ENCODE results near the gene PTGIR. TPM values are rescaled to one million over a fixed set of nuclear protein-coding genes. Genes with fewer than 3 reads are reported as not detected.
A peak's percentile ranks its signal among the peaks of the same experiment; 100 is the strongest.

The PTGIR gene
- total RNA-seq, 2 experiments from 2014 or later: 16.3 to 17.2 TPM

DNA sequence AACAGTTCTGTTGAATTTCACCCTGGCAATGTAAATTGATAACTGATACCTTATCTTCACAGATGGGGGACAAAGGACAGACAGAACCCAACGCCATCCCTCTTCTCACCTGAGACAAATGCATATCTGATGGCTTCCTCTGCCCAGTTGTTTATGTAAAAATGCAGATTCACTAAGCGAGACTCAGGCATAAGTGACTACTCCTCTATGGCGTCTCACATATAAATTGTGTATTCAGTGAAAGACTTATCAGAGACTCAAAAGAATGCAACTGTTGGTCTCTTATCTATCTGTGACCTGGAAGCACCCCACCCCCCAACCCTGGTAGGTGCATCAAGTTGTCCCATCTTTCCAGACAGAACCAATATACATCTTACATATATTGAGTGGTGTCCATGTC is 37.0 kb downstream of the PTGIR start:
- H3K27ac Mint-ChIP-seq: no peak overlapping the region
- intact Hi-C loops (cut with micrococcal nuclease): no loop called here
- no peaks in the 10 kb centered on the region for H3K9me3 Mint-ChIP-seq
- CTCF ChIA-PET: interaction anchor here (1.5 kb wide), 1 partner anchor 11 kb away, joined by 3 read pairs; no protein-coding TSS in a partner anchor
- H3K36me3 Mint-ChIP-seq (ENCODE audit: low read depth): no peaks in the 10 kb centered on the region
- DNase-seq: no peak
- H3K27me3 Mint-ChIP-seq (ENCODE audit: low read depth): no peaks in the 10 kb centered on the region
- H3K4me1 Mint-ChIP-seq (ENCODE audit: low read depth): peaks cover 6% of the 10 kb centered on the region
- no peak overlapping the region for H3K4me3 Mint-ChIP-seq

DNA sequence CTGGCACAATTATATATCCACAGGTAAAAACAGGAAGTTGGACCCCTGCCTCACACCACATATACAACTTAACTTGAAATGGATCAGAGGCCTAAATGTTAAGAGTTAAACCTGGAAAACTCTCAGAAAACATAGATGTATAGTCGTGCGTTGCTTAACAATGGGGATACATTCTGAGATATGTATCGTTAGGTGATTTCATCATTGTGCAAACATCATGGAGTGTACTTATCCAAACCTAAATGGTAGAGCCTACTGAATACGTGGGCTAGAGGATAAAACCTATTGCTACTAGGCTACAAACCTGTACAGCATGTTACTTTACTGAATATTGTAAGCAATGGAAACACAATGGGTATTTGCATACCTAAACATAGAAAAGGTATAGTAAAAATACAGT is 38.6 kb downstream of the PTGIR start:
- CTCF ChIA-PET: no interaction called here
- Mint-ChIP-seq H3K4me3 (no peak overlapping the region), H3K4me1 (ENCODE audit: low read depth) (peaks cover 6% of the 10 kb centered on the region), H3K27ac (no peak overlapping the region), H3K9me3 (no peaks in the 10 kb centered on the region), H3K27me3 (ENCODE audit: low read depth) (no peaks in the 10 kb centered on the region), H3K36me3 (ENCODE audit: low read depth) (no peaks in the 10 kb centered on the region)
- DNase-seq: no peak
- intact Hi-C loops (cut with micrococcal nuclease): no loop called here

GRCh38 chr19:46585539-46585938 is 39.4 kb downstream of the PTGIR start:
- H3K27ac Mint-ChIP-seq: no peak overlapping the region
- peaks cover 6% of the 10 kb centered on the region for H3K4me1 Mint-ChIP-seq (ENCODE audit: low read depth)
- H3K9me3 Mint-ChIP-seq: no peaks in the 10 kb centered on the region
- H3K4me3 Mint-ChIP-seq: no peak overlapping the region
- no peaks in the 10 kb centered on the region for H3K36me3 Mint-ChIP-seq (ENCODE audit: low read depth)
- CTCF ChIA-PET: no interaction called here
- DNase-seq: no peak
- intact Hi-C loops (cut with micrococcal nuclease): no loop called here
- no peaks in the 10 kb centered on the region for H3K27me3 Mint-ChIP-seq (ENCODE audit: low read depth)

GRCh38 chr19:46580247-46580646 is 44.6 kb downstream of the PTGIR start:
- Mint-ChIP-seq H3K27me3 (ENCODE audit: low read depth) (no peaks in the 10 kb centered on the region), H3K27ac (no peak overlapping the region), H3K36me3 (ENCODE audit: low read depth) (no peaks in the 10 kb centered on the region), H3K4me1 (ENCODE audit: low read depth) (peaks cover 23% of the 10 kb centered on the region), H3K9me3 (no peaks in the 10 kb centered on the region), H3K4me3 (no peak overlapping the region)
- no peak for DNase-seq
- CTCF ChIA-PET: interaction anchor here (0.6 to 1.5 kb wide), 9 partner anchors 15 to 455 kb away, joined by 3 to 6 read pairs (median 3); no protein-coding TSS in a partner anchor
- intact Hi-C loops (cut with micrococcal nuclease): no loop called here

DNA sequence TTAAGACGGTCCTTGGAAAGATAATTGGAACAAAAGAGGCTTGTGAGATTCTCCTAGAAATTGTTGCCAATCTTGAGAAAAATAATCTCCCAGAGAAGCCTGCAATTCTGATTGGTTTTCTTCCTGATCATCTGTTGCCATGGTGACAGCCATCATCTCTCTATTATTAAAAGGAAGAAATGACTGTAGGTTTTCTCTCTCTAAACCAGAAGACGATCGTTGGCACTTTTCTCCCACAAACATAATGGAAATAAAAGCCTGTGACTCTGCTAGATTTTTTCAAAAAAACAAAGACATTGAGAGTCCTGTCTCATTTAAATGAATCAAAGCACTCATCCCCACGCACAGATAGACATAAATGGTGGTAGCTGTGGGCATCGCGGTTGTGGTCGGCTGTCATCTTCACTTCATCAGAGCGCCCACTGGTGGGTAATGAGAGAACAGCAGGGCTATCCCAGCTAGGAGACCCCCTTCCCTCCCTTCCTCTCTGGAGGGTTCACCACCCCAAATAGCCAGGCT is 45.5 kb downstream of the PTGIR start:
- H3K36me3 Mint-ChIP-seq (ENCODE audit: low read depth): no peaks in the 10 kb centered on the region
- H3K27me3 Mint-ChIP-seq (ENCODE audit: low read depth): no peaks in the 10 kb centered on the region
- H3K27ac Mint-ChIP-seq: no peak overlapping the region
- DNase-seq: peak; percentile 47
- no peaks in the 10 kb centered on the region for H3K9me3 Mint-ChIP-seq
- H3K4me1 Mint-ChIP-seq (ENCODE audit: low read depth): peaks cover 28% of the 10 kb centered on the region
- CTCF ChIA-PET: interaction anchor here (0.6 to 1.5 kb wide), 6 partner anchors 14 to 454 kb away, joined by 3 to 6 read pairs (median 3); no protein-coding TSS in a partner anchor
- intact Hi-C loops (cut with micrococcal nuclease): no loop called here
- no peak overlapping the region for H3K4me3 Mint-ChIP-seq

DNA sequence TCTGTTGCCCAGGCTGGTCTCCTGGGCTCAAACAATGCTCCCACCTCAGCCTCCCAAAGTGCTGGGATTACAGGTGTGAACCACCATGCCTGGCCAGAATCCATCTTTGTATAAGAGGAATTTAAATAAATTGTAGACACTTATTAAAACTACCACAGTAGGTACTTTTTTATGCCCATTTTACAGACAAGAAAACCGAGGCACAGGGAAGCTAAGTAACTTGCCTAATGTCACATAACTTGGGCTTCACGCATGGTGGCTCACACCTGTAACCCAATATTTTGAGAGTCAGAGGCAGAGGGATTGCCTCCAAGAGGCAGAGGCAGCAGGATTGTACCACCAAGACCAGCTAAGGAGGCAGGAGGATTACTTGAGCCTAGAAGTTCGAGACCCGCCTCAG is 46.4 kb downstream of the PTGIR start:
- no peak overlapping the region for H3K4me3 Mint-ChIP-seq
- CTCF ChIA-PET: no interaction called here
- no peak for DNase-seq

GRCh38 chr19:46574533-46574932 is 50.4 kb downstream of the PTGIR start:
- DNase-seq: peak; percentile 57
- H3K27ac Mint-ChIP-seq: no peak overlapping the region
- no peaks in the 10 kb centered on the region for H3K36me3 Mint-ChIP-seq (ENCODE audit: low read depth)
- peaks cover 24% of the 10 kb centered on the region for H3K4me1 Mint-ChIP-seq (ENCODE audit: low read depth)
- H3K27me3 Mint-ChIP-seq (ENCODE audit: low read depth): no peaks in the 10 kb centered on the region
- CTCF ChIA-PET: interaction anchor here (1.1 to 1.3 kb wide), 2 partner anchors 45 to 58 kb away, joined by 3 to 4 read pairs; no protein-coding TSS in a partner anchor
- no peak overlapping the region for H3K4me3 Mint-ChIP-seq
- H3K9me3 Mint-ChIP-seq: no peaks in the 10 kb centered on the region
- intact Hi-C loops (cut with micrococcal nuclease): no loop called here

More for the DNA sequence above, 46.4 kb downstream of the PTGIR start:
- Mint-ChIP-seq H3K4me1 (ENCODE audit: low read depth) (peaks cover 26% of the 10 kb centered on the region), H3K36me3 (ENCODE audit: low read depth) (no peaks in the 10 kb centered on the region), H3K9me3 (no peaks in the 10 kb centered on the region), H3K27me3 (ENCODE audit: low read depth) (no peaks in the 10 kb centered on the region), H3K27ac (no peak overlapping the region)
- intact Hi-C loops (cut with micrococcal nuclease): no loop called here

DNA sequence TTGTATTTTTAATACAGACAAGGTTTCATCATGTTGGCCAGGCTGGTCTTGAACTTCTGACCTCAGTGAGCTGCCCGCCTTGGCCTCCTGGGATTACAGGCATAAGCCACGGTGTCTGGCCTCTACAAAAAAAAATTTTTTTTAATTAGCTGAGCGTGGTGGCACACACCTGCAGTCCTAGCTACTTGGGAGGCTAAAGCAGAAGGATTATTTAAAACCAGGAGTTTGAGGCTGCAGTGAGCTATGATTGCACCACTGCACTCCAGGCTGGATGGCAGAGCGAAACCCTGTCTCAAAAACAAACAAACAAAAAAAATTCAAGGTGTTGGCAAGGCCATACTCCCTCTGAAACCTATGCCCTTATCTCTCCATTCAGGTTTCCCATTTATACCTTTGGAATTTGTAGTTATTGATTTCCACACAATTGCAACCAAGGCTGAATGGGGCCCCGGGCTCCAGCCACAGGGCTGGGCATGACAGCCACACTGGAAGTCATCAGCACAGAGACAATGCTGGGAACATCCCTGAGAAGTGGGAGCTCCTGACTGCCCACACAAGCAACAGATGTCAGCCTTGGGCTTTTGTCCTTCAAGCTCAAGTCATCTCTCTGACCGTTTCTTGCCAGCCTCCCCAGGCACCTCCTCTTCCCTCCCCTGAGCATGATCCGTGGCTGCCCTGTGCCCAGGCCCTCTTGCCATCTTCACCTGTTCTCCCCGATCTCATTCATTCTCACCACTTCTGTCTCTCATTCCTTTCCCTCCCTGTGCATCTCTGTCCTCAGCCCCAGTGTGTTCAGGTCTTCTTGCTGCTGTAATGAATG is 51.0 kb downstream of the PTGIR start:
- CTCF ChIA-PET: interaction anchor here (0.6 to 1.3 kb wide), 3 partner anchors 44 to 263 kb away, joined by 3 to 4 read pairs (median 4); no protein-coding TSS in a partner anchor
- intact Hi-C loops (cut with micrococcal nuclease): no loop called here
- no peak for DNase-seq
- Mint-ChIP-seq H3K27me3 (ENCODE audit: low read depth) (no peaks in the 10 kb centered on the region), H3K9me3 (no peaks in the 10 kb centered on the region), H3K4me1 (ENCODE audit: low read depth) (peaks cover 19% of the 10 kb centered on the region), H3K27ac (no peak overlapping the region), H3K36me3 (ENCODE audit: low read depth) (no peaks in the 10 kb centered on the region), H3K4me3 (no peak overlapping the region)

DNA sequence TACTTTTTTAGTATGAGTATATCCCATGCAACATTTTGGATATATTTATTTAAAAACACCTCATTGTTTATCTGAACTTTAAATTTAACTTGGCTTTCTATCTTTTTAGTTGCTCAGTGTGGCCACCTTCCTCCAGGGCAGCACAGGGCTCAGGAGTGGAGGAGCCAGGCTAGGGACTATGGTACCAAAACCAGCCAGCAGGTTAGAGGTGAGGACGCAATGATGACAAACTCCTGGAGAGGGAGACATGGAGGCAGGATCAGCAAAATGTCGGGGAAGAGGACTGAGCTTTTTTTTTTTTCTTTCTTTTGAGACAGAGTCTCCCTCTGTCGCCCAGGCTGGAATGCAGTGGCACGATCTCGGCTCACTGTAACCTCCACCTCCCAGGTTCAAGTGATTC is 53.4 kb downstream of the PTGIR start:
- Mint-ChIP-seq H3K36me3 (ENCODE audit: low read depth) (no peaks in the 10 kb centered on the region), H3K4me3 (no peak overlapping the region), H3K4me1 (ENCODE audit: low read depth) (peaks cover 14% of the 10 kb centered on the region), H3K27me3 (ENCODE audit: low read depth) (no peaks in the 10 kb centered on the region), H3K9me3 (no peaks in the 10 kb centered on the region), H3K27ac (no peak overlapping the region)
- intact Hi-C loops (cut with micrococcal nuclease): no loop called here
- CTCF ChIA-PET: interaction anchor here (0.7 kb wide), 1 partner anchor 182 kb away, joined by 3 read pairs; no protein-coding TSS in a partner anchor
- DNase-seq: peak; percentile 53

Other genes starting within 250 kb of the PTGIR start
- gene CCDC8, start 211.5 kb downstream of the PTGIR start, total RNA-seq: not detected
- gene PNMA8C, start 196.2 kb downstream of the PTGIR start, total RNA-seq: not detected
- 1 to 10 TPM; 1.1 to 1.5 TPM for gene PNMA8A, start 153.5 kb downstream of the PTGIR start, total RNA-seq
- gene PNMA8B, start 129.2 kb downstream of the PTGIR start, total RNA-seq: under 1 TPM; 0.35 to 0.52 TPM
- 100 to 1,000 TPM; 482 to 500 TPM for gene CALM3, start 23.8 kb downstream of the PTGIR start, total RNA-seq
- gene GNG8, start 11.1 kb upstream of the PTGIR start, total RNA-seq: 1 to 10 TPM; 7.1 to 8.1 TPM
- 1 to 10 TPM; 2.4 to 3.0 TPM for gene DACT3, start 36.1 kb upstream of the PTGIR start, total RNA-seq
- gene PRKD2, start 92.0 kb upstream of the PTGIR start, total RNA-seq: 10 to 100 TPM; 62.2 to 62.3 TPM
- 1 to 10 TPM; 8.8 to 9.0 TPM for gene FKRP, start 121.0 kb upstream of the PTGIR start, total RNA-seq
- gene STRN4, start 121.4 kb upstream of the PTGIR start, total RNA-seq: 10 to 100 TPM; 59.2 to 63.2 TPM
- gene SLC1A5, start 163.5 kb upstream of the PTGIR start, total RNA-seq: 100 to 1,000 TPM; 139 TPM
- 100 to 1,000 TPM; 112 to 118 TPM for gene AP2S1, start 225.8 kb upstream of the PTGIR start, total RNA-seq
- 1 to 10 TPM; 8.9 TPM for gene ARHGAP35, start 235.9 kb upstream of the PTGIR start, total RNA-seq